Measurements from ENCODE around the gene GZMA.

Gene GZMA

DNA sequence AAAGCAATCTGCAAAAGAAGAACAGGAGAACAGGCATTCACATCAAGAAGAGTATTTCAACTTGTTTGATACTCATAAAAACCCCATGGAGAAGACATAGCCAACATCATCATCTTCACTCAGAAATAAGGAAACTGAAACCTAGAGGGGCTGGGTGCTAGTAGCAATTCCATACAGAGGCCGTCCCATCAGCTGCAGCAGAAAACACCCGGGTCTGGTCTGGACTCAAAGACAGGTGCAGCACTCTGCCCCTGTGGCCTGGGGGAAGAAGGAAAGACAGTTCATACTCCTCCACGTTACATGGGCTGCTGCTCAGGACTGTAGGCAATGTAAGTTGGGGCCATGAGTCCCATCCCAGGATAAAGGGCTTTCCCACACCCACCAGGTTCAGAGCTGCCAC, 11.6 kb downstream of the GZMA start:
- TF ChIP-seq, protein P1, sequence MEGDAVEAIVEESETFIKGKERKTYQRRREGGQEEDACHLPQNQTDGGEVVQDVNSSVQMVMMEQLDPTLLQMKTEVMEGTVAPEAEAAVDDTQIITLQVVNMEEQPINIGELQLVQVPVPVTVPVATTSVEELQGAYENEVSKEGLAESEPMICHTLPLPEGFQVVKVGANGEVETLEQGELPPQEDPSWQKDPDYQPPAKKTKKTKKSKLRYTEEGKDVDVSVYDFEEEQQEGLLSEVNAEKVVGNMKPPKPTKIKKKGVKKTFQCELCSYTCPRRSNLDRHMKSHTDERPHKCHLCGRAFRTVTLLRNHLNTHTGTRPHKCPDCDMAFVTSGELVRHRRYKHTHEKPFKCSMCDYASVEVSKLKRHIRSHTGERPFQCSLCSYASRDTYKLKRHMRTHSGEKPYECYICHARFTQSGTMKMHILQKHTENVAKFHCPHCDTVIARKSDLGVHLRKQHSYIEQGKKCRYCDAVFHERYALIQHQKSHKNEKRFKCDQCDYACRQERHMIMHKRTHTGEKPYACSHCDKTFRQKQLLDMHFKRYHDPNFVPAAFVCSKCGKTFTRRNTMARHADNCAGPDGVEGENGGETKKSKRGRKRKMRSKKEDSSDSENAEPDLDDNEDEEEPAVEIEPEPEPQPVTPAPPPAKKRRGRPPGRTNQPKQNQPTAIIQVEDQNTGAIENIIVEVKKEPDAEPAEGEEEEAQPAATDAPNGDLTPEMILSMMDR (IDR thresholded peaks at IDR 0.05; ENCODE audit: extremely low read depth, missing control alignments) = no peak
- DNase-seq (ENCODE audit: low spot score) = no peak

DNA sequence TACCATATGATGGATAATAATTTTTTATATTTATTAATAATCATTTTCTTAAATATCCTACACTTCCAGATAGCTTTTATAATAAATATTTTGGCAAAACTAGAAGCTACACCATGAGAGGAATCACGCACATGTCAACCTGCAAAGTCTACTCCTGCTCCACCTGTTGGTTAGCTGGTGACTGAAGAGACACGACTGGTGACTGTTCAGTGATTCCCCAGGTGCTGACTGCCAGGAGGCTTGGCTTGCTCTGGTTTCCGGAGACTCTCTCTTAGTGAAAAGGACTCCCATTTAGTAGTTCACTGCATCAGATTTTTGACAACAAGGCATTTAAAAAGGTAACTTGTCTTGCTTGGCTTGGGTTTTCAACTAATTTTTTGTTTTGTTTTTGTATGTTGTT, 20.9 kb downstream of the GZMA start:
- TF ChIP-seq, protein P1 (IDR thresholded peaks at IDR 0.05; ENCODE audit: extremely low read depth, missing control alignments) = no peak
- DNase-seq (ENCODE audit: low spot score) = no peak

DNA sequence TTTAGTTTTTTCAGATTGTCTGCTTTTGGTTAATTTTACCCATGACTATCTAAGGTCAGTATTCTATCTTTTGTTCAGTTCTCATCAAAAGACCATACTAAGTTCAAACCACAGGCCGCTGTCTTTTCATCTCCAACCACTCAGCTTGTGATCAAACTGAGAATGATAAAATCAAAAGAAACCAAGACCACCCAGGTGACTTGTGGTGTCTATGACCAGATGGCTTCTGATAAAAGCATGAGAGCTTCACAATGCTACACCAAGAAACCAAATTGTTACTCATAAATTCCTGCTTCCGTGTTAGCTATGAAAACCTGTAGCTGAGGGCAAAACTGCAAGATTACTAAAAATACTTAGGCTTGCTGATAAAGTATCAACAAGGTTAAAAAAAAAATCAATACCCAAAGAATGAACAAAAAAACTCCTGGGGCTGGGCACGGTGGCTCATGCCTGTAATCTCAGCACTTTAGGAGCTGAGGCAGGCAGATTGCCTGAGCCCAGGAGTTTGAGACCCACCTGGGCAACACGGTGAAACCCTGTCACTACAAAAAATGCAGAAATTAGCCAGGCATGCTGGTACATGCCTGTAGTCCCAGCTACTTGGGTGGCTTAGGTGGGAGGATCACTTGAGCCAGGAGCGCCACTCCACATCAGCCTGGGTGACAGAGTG, 31.7 kb downstream of the GZMA start:
- no peak for DNase-seq (ENCODE audit: low spot score)
- TF ChIP-seq, protein P1 (IDR thresholded peaks at IDR 0.05; ENCODE audit: extremely low read depth, missing control alignments) = no peak

DNA sequence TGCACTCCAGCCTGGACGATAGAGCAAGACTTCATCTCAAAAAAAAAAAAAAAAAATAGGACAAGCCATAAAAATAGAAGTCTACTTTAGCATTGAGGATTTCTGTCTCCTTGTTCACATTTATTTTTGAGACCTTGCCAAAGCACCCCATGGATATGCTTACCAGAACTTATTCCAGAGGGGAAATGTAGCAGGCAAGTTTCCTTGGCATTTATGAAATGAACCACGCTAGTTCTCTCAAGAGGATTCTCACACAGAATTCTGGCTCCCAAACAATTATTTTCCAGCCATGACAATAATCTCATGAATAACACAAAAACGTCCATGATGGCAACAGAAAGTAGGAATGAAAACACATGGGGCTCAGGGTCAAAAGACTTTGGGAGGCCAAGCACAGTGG, 34.1 kb downstream of the GZMA start:
- DNase-seq (ENCODE audit: low spot score) = no peak
- TF ChIP-seq, protein P1 (IDR thresholded peaks at IDR 0.05; ENCODE audit: extremely low read depth, missing control alignments) = no peak

DNA sequence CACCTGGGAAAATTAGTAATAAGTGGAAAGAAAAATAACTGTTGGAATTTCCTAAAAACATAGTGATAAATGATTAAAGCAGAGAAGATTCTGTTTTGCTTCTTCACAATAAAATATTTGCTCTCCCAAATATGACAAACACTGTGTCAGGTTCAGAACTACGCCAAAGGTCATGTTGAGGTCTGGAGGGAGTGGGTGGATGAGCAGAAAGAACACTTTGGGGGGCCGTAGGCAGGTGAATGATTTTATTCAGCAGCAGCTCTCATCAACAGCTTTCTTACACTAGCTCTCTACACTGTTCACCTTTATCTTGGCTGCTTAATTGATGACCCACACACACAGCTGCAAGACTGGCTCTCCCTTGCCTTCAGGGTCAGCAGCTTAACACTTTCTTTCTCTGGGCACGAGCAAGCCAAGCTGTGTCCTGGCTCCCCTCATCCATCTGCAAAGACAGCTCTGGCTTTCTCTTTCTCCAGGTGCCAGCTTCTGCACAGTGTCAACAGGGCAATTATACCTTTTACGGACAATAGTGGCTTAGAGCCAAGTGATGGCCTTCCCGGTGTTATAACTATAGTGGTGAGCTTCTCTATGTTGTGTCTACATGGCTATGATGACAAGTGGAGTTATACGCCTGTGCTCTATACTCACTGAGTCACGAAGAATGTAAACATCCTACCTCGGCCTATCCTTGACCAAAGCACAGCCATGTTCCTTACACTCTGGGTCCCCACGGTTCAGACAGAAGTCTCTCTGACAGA, 38.6 kb downstream of the GZMA start:
- TF ChIP-seq, protein P1 (IDR thresholded peaks at IDR 0.05; ENCODE audit: extremely low read depth, missing control alignments) = no peak
- no peak for DNase-seq (ENCODE audit: low spot score)

DNA sequence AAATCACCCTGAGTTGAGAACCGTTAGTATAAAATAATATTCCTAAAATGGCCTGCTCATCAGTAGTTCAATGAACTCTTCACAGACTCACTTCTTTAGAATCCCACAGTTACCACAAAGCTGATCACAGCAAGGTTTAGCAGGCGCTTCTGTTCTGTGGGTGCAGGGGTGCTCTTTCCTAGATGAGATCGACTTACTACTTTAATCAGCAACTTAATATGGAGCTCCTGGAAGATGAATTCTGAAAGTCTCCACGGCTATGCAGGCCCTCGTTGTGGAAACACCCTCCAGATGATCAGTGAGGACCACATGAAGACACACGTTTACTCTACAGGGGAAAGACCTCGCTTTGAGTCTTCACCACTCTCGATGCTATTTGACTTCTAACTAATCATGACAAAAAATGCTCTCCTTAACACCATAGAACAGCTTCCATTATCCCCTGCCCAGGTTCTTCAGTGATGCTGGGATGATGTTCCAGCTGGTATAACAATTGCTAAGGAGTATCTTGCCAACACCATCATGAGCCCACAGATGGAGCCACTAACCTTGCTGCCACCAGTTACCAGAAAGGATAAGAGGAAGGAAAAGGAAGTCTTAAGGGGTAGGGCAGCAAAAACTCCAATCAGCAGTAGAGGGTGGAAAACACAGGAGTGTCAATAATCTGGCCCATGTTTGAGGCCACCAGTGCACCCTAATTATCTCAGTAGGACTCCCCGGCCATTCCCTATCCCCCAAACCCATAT, 39.7 kb downstream of the GZMA start:
- DNase-seq (ENCODE audit: low spot score) = no peak
- TF ChIP-seq, protein P1 (IDR thresholded peaks at IDR 0.05; ENCODE audit: extremely low read depth, missing control alignments) = no peak

DNA sequence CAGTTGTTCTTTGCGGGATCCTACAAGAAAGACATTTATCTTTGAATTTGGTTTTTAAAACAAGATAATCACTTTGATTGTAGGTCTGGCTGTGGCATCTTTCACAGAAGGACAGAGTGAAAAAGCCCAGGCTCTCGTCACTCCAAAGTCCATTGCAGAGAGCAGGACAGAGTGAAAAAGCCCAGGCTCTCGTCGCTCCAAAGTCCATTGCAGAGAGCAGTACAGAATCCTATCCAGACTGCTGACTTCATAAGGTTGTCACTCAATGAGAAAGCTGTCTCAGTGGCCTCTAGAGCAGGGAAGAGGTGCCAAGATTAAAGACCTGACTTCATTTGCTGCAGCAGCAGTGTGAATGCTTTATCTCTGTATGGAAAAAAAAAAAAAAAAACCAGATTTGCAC, 41.2 kb downstream of the GZMA start:
- no peak for DNase-seq (ENCODE audit: low spot score)

More for the DNA sequence above, 41.2 kb downstream of the GZMA start:
- TF ChIP-seq, protein P1 (IDR thresholded peaks at IDR 0.05; ENCODE audit: extremely low read depth, missing control alignments) = no peak
